GM12864 (cell line): Measurements from ENCODE around the gene CFAP77.

Experiments
- DNase-seq: peaks from one replicate; pipeline ENCODE4 v3.0.0-alpha.2; 2011; ENCODE audit warnings: low read depth
- H3K4me3 ChIP-seq: 2 replicates; pipeline ENCODE4 v1.5.1; 2011; ENCODE audit warnings: mild to moderate bottlenecking, low read depth, low read length, control low read depth
- TF ChIP-seq, protein P1 (sequence below): IDR thresholded peaks from 2 replicates; pipeline ENCODE4 v1.5.1; 2011; ENCODE audit warnings: low read depth, mild to moderate bottlenecking, moderate library complexity, low read length, control low read depth, inconsistent platforms; ENCODE audit errors: missing control alignments

Gene CFAP77

DNA sequence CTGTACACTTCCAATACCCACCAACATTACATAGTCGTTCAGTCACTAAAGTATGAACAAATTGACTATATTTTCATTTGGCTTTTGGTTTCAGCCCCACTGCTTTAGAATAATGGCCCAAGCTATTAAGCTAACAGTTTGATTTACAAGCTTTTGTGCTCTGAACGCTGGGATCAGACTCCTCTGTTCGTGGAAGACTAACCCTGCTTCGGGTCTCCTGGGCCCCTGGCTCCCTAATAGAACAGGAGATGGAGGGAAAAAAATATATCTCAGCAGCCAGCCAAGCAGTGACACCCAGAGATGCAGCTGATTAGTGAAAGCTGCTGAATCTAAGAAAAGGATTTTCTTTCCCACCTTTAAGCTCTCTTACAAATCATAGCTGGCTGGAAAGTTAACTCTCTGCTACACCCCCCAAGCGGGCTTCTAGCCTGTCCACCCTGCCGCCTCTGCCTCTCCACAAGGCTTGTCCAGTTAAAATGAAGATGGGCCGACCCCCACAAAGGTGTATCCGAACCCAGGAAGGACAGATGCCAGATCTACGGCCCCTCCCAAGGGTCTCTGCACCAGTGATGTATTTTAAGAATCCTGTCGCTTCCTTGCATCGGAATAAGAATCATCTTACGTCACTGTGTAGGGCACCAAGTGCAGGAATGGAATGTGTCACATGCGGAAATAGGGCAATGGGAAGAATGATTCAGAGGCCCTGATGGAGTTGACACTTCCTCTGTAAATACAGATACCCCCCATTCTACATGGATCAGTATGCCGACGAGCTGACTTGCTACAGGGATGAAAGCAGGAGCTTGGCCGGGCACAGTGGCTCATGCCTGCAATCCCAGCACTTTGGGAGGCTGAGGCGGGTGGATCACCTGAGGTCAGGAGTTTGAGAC, 139.0 kb downstream of the CFAP77 start:
- no peak overlapping the region for H3K4me3 ChIP-seq
- no peak for DNase-seq
- TF ChIP-seq, protein P1, sequence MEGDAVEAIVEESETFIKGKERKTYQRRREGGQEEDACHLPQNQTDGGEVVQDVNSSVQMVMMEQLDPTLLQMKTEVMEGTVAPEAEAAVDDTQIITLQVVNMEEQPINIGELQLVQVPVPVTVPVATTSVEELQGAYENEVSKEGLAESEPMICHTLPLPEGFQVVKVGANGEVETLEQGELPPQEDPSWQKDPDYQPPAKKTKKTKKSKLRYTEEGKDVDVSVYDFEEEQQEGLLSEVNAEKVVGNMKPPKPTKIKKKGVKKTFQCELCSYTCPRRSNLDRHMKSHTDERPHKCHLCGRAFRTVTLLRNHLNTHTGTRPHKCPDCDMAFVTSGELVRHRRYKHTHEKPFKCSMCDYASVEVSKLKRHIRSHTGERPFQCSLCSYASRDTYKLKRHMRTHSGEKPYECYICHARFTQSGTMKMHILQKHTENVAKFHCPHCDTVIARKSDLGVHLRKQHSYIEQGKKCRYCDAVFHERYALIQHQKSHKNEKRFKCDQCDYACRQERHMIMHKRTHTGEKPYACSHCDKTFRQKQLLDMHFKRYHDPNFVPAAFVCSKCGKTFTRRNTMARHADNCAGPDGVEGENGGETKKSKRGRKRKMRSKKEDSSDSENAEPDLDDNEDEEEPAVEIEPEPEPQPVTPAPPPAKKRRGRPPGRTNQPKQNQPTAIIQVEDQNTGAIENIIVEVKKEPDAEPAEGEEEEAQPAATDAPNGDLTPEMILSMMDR, result no peak

DNA sequence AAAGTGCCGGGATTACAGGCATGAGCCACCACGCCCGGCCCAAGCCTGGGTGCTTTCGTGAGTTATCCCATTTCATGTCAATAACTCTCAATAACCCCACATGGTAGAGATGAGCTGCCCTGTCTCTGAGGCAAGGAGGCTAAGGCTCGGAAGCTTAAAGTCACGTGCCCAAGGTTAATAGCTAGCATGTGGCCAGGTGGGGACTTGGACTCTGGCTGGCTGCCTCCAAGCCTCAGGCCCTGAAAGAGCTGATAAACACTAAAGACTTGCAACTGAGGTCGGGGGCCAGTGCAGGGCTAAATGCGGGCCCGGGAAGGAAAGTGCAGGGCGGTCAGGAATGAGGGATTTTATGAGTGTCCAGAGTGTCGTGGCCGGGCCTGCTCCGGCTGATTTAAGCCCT, 141.5 kb downstream of the CFAP77 start:
- TF ChIP-seq, protein P1, result no peak
- H3K4me3 ChIP-seq, result no peak overlapping the region
- DNase-seq, result no peak

DNA sequence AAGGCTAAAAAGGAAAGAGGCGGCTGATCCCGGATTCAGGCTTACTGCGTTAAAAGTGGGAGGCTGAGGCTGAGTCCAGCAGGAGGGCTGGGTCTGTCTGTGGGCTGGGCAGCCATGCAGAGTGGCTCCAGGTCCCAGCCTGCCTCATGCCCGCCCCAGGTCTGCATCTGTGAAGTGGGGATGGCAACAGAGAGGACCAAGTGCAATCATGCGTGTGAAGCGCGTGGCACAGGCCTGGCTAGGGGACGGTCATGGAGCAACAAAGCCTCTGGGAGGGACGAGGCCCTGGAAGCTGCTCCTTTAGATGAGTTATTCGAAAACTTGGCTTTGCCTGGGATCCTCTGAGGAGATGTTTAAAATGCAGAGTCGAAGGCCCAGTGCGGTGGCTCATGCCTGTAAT, 142.0 kb downstream of the CFAP77 start:
- TF ChIP-seq, protein P1, result no peak
- DNase-seq, result no peak
- H3K4me3 ChIP-seq, result no peak overlapping the region

DNA sequence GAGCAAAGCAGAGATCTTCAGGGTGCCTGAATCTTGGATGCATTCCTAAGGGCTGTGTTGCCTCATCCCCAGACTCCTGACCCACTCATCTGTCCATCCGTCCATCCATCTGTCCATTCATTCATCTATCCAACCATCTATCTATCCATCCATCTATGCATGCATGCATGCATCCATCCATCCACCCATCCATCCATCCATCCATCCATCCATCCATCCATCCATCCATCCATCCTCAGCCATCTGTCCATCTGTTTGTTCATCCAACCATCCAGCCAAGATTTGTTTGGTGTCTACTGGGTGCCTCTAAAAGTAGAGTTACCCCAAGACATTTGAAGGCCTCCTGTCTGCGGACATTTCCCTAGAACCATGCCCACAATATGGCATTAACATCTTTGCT, 144.7 kb downstream of the CFAP77 start:
- TF ChIP-seq, protein P1, result no peak
- H3K4me3 ChIP-seq, result no peak overlapping the region
- no peak for DNase-seq

DNA sequence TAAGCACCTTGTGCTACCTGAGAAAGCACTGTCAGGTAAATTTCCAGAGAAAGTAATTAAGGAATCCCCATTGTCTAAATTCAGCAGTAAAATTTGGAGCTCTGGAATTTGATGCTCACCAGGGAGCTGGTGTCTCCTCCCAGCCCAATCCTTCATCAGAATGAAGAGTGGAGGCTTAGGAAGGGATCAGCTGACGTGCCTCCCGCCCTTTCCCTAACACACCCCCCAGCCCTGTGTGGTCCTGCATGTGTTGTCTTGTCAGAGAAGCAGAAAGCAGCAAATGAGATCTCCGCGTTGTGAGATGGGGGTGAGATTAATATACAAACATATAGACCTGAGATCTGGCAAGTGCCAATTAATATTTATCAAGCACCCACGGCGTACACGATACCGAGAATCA, 145.5 kb downstream of the CFAP77 start:
- TF ChIP-seq, protein P1, result no peak
- no peak overlapping the region for H3K4me3 ChIP-seq
- DNase-seq, result no peak

DNA sequence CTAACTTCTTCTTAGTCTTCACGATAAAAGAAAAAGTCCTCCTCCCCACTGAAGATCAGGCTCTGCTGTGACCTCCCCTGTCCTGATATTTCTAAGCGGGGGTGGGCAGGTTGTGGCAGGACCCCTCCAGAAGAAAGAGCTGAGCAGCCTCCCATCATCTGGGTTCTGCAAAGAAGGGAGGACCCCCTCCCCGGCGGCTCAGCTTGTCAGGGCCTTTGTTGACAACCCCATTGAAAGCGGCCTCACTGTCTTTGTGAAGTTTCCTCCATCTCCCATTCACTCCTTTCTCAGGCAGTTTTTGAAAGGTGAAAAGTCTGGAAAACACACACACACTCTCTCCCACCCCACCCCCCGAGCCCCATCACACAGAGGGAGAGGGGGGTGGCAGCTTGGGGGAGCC, 146.2 kb downstream of the CFAP77 start:
- DNase-seq, result no peak
- H3K4me3 ChIP-seq, result no peak overlapping the region
- TF ChIP-seq, protein P1, result no peak

DNA sequence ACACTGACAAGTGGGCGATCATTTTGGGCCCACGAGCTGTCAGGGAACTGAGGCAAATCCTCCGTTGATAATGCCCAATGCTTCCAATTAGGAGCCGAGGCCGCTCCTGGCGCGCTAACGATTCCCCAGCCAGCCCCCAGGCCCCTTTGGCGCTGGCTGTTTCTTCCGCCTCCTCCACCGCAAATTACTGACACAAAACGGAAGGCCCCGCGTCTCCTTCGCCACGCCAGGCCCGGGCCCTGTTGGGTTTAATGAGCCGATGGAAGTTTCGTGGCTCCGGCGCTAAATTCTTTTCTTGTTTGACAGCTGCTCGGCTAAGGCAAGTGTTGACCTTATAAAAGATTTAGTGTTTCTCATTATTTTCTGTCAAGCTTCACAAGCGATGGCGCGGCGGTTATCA, 146.7 kb downstream of the CFAP77 start:
- DNase-seq, result no peak
- no peak overlapping the region for H3K4me3 ChIP-seq
- TF ChIP-seq, protein P1, result no peak
